Endothelial cell (in vitro differentiated cells): ENCODE measurements around the gene SLAMF1. TPM values are rescaled to one million over a fixed set of nuclear protein-coding genes. Genes with fewer than 3 reads are reported as not detected.

Experiments used
- DNase-seq: peaks from one replicate; pipeline ENCODE4 v3.0.0; 2021; ENCODE audit warnings: low spot score
- H3K27ac Mint-ChIP-seq: one replicate; pipeline ENCODE4 v1.8.0; 2021; ENCODE audit warnings: mixed read lengths, inconsistent platforms; ENCODE audit not compliant: unreplicated experiment
- H3K27me3 Mint-ChIP-seq: one replicate; pipeline ENCODE4 v1.8.0; 2021; ENCODE audit warnings: mild to moderate bottlenecking, moderate library complexity, mixed read lengths, inconsistent platforms; ENCODE audit not compliant: unreplicated experiment
- H3K36me3 Mint-ChIP-seq: one replicate; pipeline ENCODE4 v1.8.0; 2021; ENCODE audit warnings: mild to moderate bottlenecking, low read depth, mixed read lengths, inconsistent platforms; ENCODE audit not compliant: unreplicated experiment
- H3K4me1 Mint-ChIP-seq: one replicate; pipeline ENCODE4 v1.8.0; 2021; ENCODE audit warnings: mild to moderate bottlenecking, mixed read lengths, inconsistent platforms; ENCODE audit not compliant: unreplicated experiment
- H3K4me3 Mint-ChIP-seq: one replicate; pipeline ENCODE4 v1.8.0; 2021; ENCODE audit warnings: mild to moderate bottlenecking, mixed read lengths, inconsistent platforms; ENCODE audit not compliant: unreplicated experiment
- H3K9me3 Mint-ChIP-seq: one replicate; pipeline ENCODE4 v1.8.0; 2021; ENCODE audit warnings: mixed read lengths, inconsistent platforms; ENCODE audit not compliant: unreplicated experiment
- total RNA-seq: library from RNA; stranded (reverse); fragmentation: NEBNext Ultra II Directional; extraction: Animal tissue kit (Norgen Biotek cat#: 25700); gene quantifications from one replicate; pipeline ENCODE4 v1.2.1, GENCODE V29; 2021; ENCODE audit not compliant: unreplicated experiment
- TF ChIP-seq, protein P1 (sequence below): fragments of 200-600 bp; sonication (generic); IDR thresholded peaks from one replicate; pipeline ENCODE4 v1.5.0; 2021; ENCODE audit warnings: antibody characterized with exemption; ENCODE audit not compliant: unreplicated experiment

The SLAMF1 gene
- total RNA-seq, 1 donor from 2014 or later = not detected

GRCh38 chr1:160577671-160578070, 69.2 kb downstream of the SLAMF1 start:
- Mint-ChIP-seq H3K27me3 (peaks cover 2% of the 10 kb centered on the region), H3K9me3 (no peaks in the 10 kb centered on the region), H3K4me3 (no peak overlapping the region), H3K4me1 (no peaks in the 10 kb centered on the region), H3K36me3 (no peaks in the 10 kb centered on the region), H3K27ac (no peak overlapping the region)
- TF ChIP-seq, protein P1, sequence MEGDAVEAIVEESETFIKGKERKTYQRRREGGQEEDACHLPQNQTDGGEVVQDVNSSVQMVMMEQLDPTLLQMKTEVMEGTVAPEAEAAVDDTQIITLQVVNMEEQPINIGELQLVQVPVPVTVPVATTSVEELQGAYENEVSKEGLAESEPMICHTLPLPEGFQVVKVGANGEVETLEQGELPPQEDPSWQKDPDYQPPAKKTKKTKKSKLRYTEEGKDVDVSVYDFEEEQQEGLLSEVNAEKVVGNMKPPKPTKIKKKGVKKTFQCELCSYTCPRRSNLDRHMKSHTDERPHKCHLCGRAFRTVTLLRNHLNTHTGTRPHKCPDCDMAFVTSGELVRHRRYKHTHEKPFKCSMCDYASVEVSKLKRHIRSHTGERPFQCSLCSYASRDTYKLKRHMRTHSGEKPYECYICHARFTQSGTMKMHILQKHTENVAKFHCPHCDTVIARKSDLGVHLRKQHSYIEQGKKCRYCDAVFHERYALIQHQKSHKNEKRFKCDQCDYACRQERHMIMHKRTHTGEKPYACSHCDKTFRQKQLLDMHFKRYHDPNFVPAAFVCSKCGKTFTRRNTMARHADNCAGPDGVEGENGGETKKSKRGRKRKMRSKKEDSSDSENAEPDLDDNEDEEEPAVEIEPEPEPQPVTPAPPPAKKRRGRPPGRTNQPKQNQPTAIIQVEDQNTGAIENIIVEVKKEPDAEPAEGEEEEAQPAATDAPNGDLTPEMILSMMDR = no peak
- DNase-seq = no peak

GRCh38 chr1:160576884-160577283, 70.0 kb downstream of the SLAMF1 start:
- no peaks in the 10 kb centered on the region for H3K9me3 Mint-ChIP-seq

DNA sequence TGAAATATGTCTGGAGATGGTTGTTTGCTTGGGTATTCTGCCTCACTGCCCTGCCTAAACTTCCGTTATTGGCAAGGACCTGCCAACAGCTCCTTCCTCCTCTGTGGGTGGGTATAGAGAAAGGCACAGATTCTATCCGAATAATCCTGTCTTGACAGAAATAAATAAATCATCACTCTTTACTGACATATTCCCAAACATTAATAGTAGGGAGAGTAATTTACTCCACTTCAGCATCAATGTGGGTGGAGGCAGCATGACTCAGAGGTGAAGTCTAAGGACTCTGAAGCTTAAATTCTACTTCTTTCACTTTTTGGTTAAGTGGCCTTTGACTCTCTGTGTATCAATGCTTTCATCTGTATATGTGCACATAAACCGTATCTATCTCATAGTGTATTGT, 70.5 kb downstream of the SLAMF1 start:
- DNase-seq = no peak
- TF ChIP-seq, protein P1 = no peak
- peaks cover 2% of the 10 kb centered on the region for H3K27me3 Mint-ChIP-seq
- no peaks in the 10 kb centered on the region for H3K4me1 Mint-ChIP-seq
- no peak overlapping the region for H3K27ac Mint-ChIP-seq
- H3K36me3 Mint-ChIP-seq = no peaks in the 10 kb centered on the region
- no peak overlapping the region for H3K4me3 Mint-ChIP-seq
- no peaks in the 10 kb centered on the region for H3K9me3 Mint-ChIP-seq

More at GRCh38 chr1:160576884-160577283, 70.0 kb downstream of the SLAMF1 start:
- no peak overlapping the region for H3K27ac Mint-ChIP-seq
- H3K4me1 Mint-ChIP-seq = no peaks in the 10 kb centered on the region
- no peak for DNase-seq
- TF ChIP-seq, protein P1 = no peak
- no peak overlapping the region for H3K4me3 Mint-ChIP-seq
- peaks cover 2% of the 10 kb centered on the region for H3K27me3 Mint-ChIP-seq
- no peaks in the 10 kb centered on the region for H3K36me3 Mint-ChIP-seq

DNA sequence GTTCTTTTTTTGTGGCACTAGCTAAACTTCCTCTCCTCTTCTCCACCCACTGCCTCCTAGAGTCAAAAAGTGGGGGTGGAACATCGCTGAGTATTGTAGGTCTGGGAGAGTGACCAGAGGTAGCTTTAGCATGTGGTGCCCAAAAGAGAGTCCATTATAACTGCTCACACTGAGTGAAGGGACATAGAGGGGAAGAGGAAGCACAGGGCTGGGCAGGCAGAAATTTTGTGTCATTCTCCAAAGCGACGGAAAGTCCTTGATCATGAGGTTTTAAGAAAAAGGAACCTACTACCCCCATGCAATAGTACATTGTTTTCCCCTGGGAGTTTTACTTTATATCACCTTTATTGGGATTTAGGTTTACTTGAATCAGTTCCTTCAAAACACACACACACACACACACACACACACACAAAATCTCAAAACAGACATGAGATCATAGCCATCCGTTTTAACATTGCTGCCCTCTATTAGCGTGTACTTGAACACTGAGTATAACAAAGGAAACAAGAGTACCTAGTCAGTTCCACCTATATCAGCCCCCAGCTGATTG, 71.7 kb downstream of the SLAMF1 start:
- TF ChIP-seq, protein P1 = no peak
- H3K4me3 Mint-ChIP-seq = no peak overlapping the region
- DNase-seq = no peak
- peaks cover 2% of the 10 kb centered on the region for H3K27me3 Mint-ChIP-seq
- H3K4me1 Mint-ChIP-seq = no peaks in the 10 kb centered on the region
- no peak overlapping the region for H3K27ac Mint-ChIP-seq
- no peaks in the 10 kb centered on the region for H3K9me3 Mint-ChIP-seq
- H3K36me3 Mint-ChIP-seq = no peaks in the 10 kb centered on the region

DNA sequence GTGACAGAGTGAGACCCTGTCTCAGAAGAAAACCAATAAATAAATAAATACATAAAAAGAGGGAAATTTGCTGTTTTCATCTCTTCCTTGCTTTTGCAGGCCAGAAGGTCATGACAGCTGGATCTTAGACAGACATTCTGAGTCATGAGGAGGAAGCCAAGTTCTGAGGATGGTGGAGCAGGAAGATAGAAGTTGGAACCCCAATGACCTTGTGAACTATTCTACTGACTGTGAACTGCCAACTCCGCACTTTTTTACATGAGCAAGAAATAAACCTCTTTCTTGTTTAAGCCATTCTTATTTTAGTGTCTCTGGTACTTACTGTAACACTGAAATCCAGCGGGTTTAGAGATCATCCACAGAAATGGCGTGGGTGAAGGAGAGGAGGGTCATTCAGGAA, 76.0 kb downstream of the SLAMF1 start:
- Mint-ChIP-seq H3K27ac (no peak overlapping the region), H3K4me1 (peaks cover 7% of the 10 kb centered on the region)

More for the DNA sequence above, 76.0 kb downstream of the SLAMF1 start:
- Mint-ChIP-seq H3K36me3 (no peaks in the 10 kb centered on the region), H3K27me3 (no peaks in the 10 kb centered on the region), H3K4me3 (no peak overlapping the region), H3K9me3 (no peaks in the 10 kb centered on the region)
- no peak for DNase-seq
- TF ChIP-seq, protein P1 = no peak
